Parathyroid adenoma (tissue), 2 donors: ENCODE data around the gene ICA1.

Source experiments
- H2AFZ ChIP-seq: fragments of 300-600 bp; sonication (generic); one replicate; pipeline ENCODE4 v1.7.0; 2017; ENCODE audit warnings: antibody characterized with exemption, mild to moderate bottlenecking
- H3K27ac ChIP-seq: fragments of 300-600 bp; sonication (generic); one replicate; pipeline ENCODE4 v1.7.0; 2017
- H3K27me3 ChIP-seq: fragments of 300-600 bp; sonication (generic); one replicate; pipeline ENCODE4 v1.7.0; 2017; ENCODE audit warnings: low read length; ENCODE audit not compliant: control insufficient read depth, insufficient read depth
- H3K36me3 ChIP-seq: fragments of 300-600 bp; sonication (generic); one replicate; pipeline ENCODE4 v1.7.0; 2017; ENCODE audit warnings: low read length; ENCODE audit not compliant: control insufficient read depth, insufficient read depth
- H3K4me1 ChIP-seq: fragments of 300-600 bp; sonication (generic); one replicate; pipeline ENCODE4 v1.7.0; 2017; ENCODE audit warnings: control low read depth
- H3K4me2 ChIP-seq: fragments of 300-600 bp; sonication (generic); one replicate; pipeline ENCODE4 v1.7.0; 2017; ENCODE audit warnings: low read length
- H3K4me3 ChIP-seq: fragments of 300-600 bp; sonication (generic); one replicate; pipeline ENCODE4 v1.7.0; 2017; ENCODE audit warnings: low read depth, low read length
- H3K79me2 ChIP-seq: fragments of 300-600 bp; sonication (generic); one replicate; pipeline ENCODE4 v1.7.0; 2017; ENCODE audit warnings: control low read depth
- H3K9ac ChIP-seq: fragments of 300-600 bp; sonication (generic); one replicate; pipeline ENCODE4 v1.7.0; 2017; ENCODE audit warnings: mild to moderate bottlenecking
- H3K9me3 ChIP-seq: fragments of 300-600 bp; sonication (generic); one replicate; pipeline ENCODE4 v1.7.0; 2017; ENCODE audit warnings: low read length; ENCODE audit not compliant: control insufficient read depth
- CTCF ChIP-seq: fragments of 300-600 bp; sonication (generic); IDR thresholded peaks from one replicate; pipeline ENCODE4 v1.7.0; 2017; ENCODE audit warnings: antibody characterized with exemption, mild to moderate bottlenecking
- donor health status: primary hyperparathyroidism.

ICA1 gene

DNA sequence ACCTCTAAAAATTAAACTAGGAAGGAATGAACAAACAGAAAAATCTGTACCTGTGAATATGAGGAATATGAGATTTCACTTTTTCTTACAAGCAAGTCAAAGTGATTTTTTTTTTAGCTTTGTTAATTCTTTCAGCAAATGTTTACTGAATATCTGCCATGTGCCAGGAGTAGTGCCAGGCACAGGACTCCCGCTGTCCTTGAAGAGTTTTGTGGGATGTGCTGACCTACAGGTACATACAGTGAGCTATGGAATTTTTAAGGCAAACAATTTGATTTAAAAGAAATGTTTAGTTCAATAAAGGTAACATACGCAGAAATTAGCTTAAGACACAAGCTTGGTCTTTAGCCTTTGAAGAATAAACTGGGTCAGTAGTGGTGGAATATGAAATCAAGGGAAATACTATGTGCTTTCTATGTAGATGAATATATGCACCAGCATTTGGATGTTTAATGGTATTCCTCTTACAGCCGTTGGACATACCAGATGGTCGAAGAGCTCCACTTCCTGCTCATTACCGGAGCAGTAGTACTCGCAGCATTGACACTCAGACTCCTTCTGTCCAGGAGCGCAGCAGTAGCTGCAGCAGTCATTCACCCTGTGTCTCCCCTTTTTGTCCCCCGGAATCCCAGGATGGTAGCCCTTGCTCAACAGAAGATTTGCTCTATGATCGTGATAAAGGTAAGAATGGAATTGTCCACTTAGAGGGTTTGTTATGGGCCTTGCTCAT lies 191.4 kb downstream of the ICA1 start:
- H3K9ac ChIP-seq: no peak overlapping the region
- H3K36me3 ChIP-seq: no peaks in the 10 kb centered on the region
- H3K79me2 ChIP-seq: peaks cover 3% of the 10 kb centered on the region
- H3K27me3 ChIP-seq: no peaks in the 10 kb centered on the region
- no peak overlapping the region for H2AFZ ChIP-seq
- TF ChIP-seq CTCF: no peak
- no peaks in the 10 kb centered on the region for H3K4me1 ChIP-seq
- no peaks in the 10 kb centered on the region for H3K9me3 ChIP-seq
- H3K27ac ChIP-seq: no peak overlapping the region
- H3K4me3 ChIP-seq: no peak overlapping the region
- no peak overlapping the region for H3K4me2 ChIP-seq

DNA sequence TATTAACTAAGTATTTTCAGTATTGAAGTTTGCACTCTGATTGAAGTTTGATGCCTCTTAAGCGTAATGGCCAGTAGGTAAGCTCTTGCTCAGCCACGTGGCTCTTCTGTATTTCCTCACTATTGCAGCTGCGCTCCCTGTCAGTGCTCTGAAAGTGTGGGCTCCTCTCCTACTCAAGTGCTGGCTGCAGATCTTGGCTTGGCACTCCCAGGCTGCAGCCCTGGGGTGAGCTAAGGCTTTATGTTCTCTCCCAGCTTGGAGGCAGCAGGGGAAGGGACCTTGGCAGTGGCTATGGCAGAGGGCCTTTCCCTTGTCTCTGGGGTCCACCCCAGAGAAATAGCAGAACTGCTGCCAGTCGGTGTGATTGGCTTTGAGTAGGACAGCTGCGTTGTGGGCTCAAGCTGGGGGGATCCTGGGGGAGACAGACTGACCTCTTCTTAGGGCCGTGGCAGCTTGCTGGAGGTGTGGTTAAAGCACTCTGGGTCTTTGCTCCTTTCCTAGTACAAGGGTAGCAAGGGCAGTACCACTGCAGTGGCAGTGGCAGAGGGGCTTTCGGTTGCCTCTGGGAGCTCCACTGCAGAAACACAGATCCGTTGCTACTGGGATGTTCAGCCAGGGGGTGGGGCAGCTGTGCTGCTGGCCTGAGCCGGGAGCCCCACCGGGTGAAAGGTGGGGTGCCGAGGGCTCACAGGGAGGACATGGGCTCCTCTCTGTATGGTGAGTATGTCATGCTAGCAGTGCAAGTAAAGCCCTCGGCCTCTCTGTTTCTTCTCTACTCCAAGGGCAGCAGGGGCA lies 192.9 kb downstream of the ICA1 start:
- Histone ChIP-seq H3K9ac (no peak overlapping the region), H3K4me1 (no peaks in the 10 kb centered on the region), H3K27ac (no peak overlapping the region), H3K4me2 (no peak overlapping the region), H3K36me3 (no peaks in the 10 kb centered on the region), H3K9me3 (no peaks in the 10 kb centered on the region), H2AFZ (no peak overlapping the region), H3K79me2 (peaks cover 5% of the 10 kb centered on the region), H3K27me3 (no peaks in the 10 kb centered on the region), H3K4me3 (no peak overlapping the region)
- no peak for TF ChIP-seq CTCF

DNA sequence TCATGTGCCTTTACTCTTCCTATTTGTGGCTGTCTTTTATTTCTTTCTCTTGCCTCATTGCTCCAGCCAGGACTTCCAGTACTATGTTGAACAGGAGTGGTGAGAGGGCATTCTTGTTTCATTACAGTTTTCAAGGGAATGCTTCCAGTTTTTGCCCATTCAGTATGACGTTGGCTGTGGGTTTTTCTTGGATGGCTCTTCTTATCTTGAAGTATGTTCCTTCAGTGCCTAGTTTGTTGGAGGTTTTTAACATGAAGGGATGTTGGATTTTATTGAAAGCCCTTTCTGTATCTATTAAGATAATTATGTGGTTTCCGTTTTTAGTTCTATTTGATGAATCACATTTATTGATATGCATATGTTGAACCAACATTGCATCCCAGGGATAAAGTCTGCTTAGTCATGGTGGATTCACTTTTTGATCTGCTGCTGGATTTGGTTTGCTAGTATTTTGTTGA lies 196.6 kb downstream of the ICA1 start:
- Histone ChIP-seq H3K27me3 (no peaks in the 10 kb centered on the region), H2AFZ (no peak overlapping the region), H3K79me2 (peaks cover 7% of the 10 kb centered on the region), H3K36me3 (no peaks in the 10 kb centered on the region), H3K9ac (no peak overlapping the region), H3K4me3 (no peak overlapping the region), H3K27ac (no peak overlapping the region), H3K9me3 (no peaks in the 10 kb centered on the region), H3K4me1 (no peaks in the 10 kb centered on the region), H3K4me2 (no peak overlapping the region)
- no peak for TF ChIP-seq CTCF

GRCh38 chr7:8064828-8065227 lies 197.1 kb downstream of the ICA1 start:
- Histone ChIP-seq H3K4me2 (no peak overlapping the region), H3K36me3 (no peaks in the 10 kb centered on the region), H3K9me3 (no peaks in the 10 kb centered on the region), H3K79me2 (peaks cover 7% of the 10 kb centered on the region), H3K27me3 (no peaks in the 10 kb centered on the region), H3K4me1 (no peaks in the 10 kb centered on the region), H3K9ac (no peak overlapping the region), H3K27ac (no peak overlapping the region), H2AFZ (no peak overlapping the region), H3K4me3 (no peak overlapping the region)
- TF ChIP-seq CTCF: no peak
